Loucy (cell line): ENCODE measurements around the gene BDH2.

Source experiments
- CTCF ChIP-seq: fragments of 200-600 bp; sonication (generic); conservative IDR thresholded peaks from 2 replicates; pipeline ENCODE4 v1.5.1; 2014; ENCODE audit warnings: mild to moderate bottlenecking, antibody characterized with exemption, low read length
- EZH2phosphoT487 ChIP-seq: fragments of 200-600 bp; IDR thresholded peaks from 2 replicates; pipeline ENCODE4 v1.6.1; 2018; ENCODE audit warnings: antibody characterized with exemption, mild to moderate bottlenecking, moderate library complexity, borderline replicate concordance

GRCh38 chr4:103076747-103077347, 22.8 kb downstream of the BDH2 start, which contains the start of gene SLC9B2:
- no peak for TF ChIP-seq CTCF
- no peak for TF ChIP-seq EZH2phosphoT487
